RKO (cell line): Measurements from ENCODE around the gene GNAZ.
A peak's percentile ranks its signal among the peaks of the same experiment; 100 is the strongest.
"Not testable (repeated sequence)": the region's sequence is repeated elsewhere in the genome, so short reads cannot be mapped to it uniquely, and the experiment has no call there.

Experiments
- DNase-seq: peaks from one replicate; pipeline ENCODE4 v3.0.0-alpha.2; 2016; ENCODE audit warnings: low spot score

Gene GNAZ

DNA sequence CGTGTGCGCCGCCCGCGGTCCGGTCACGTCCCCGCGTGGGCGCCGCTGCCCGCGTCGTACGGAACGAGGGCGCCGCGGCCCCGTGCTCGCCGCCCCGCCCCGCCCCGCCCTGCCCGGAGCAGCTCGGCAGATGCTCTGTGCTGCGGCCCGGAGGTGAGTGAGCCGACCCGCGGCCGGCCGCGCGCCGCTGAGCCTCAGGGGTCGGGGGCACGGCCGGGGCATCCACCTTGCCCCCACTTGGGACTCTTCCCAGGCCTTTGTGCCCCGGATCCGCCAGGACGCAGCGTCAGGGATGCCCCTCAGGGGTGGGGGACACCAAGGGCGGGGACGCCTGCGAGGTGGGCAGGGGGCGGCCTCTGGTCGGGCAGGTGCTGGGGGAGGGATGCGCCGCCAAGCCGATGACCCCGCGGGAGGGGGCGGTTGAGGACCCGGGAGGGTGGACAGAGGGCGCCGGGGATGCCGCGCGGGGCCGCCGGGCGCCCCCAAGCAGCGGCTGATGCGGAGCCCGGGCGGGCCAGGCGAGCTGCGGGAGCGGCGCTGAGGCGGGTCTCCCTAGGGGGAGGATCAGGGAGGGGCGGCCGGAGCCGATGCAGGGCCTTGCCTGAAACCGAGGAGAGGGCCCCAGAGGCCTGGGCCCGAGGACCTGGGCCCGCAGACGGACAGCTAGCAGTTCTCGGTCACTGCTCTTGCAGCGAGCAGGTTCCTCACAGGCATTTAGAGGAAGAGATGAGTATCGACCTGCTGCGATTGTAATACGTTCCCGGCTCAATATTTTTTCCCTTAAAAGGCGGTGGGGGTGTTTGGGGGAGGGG is at the start of gene GNAZ:
Gene GNAZ, plus strand, starts transcription at position 102 of the 812 bp plus-strand sequence. CDS start 25,177 bp downstream, outside the sequence.
- DNase-seq = peak; percentile 49

DNA sequence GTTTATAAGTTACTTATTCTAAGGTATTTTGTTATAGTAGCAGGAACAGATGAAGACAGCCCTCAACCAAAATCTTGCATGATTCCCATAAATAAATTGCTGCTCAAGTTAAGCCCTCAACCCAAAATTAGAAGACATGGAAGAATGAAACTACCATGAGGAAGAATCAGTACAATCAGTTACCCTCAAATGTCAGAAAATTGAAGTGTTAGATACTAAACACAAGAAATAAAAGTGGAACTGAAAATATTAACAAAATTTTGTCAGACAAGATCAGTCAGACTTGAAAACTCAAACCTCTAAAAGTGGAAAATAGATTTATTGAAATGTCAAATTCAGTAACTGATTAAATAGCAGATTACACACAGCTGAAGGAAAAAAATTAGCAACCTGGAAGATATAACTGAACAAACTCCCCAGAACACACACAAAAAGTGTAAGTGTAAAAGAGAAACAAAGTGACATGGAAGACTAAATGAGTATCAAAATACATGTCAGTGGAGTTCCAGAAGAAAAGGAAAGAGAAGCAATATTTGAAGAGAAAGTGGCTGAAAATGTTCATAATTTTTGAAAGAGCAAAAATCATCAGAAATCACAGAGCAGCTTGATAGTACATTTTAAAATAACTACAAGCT is 49.5 kb upstream of the GNAZ start:
- no peak for DNase-seq

DNA sequence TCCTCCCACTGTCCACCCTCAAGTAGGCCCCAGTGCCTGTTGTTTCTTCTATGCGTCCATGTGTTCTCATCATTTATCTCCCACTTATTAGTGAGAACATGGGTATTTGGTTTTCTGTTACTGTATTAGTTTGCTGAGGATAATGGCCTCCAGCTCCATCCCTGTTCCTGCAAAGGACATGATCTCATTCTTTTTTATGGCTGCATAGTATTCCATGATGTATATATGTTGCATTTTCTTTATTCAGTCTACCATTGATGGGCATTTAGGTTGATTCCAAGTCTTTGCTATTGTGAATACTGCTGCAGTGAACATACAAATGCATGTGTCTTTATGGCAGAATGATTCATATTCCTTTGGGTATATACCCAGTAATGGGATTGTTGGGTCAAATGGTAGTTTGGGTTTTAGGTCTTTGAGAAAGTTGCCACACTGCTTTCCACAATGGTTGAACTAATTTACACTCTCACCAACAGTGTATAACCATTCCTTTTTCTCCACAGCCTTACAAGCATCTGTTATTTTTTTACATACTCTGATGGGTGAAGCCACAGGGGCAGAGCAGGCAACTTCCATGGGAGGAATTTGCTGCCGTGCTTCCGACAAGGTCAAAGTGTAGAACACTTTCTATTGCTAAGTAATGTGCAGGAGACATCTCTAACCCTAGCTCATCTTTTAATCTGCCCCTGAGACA is 48.5 kb upstream of the GNAZ start:
- DNase-seq = not testable (repeated sequence)

DNA sequence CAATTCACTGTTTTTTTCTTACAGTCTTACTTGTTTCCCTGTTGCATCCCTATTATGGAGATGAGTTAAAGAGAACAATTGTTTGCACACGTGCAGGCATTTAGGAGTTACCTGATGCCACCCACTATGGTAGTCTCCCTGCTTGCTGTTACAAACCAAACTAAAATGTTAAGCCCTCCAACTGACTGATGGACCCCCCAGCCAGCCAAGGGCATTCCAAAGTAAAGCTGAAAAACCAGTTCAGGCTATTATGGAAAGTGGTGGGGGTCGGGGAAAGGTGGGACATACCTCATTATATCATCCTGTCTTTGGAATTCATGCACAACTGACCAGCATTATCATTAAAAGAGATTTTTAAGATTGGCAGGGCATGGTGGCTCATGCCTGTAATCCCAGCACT is 47.0 kb upstream of the GNAZ start:
- no peak for DNase-seq

DNA sequence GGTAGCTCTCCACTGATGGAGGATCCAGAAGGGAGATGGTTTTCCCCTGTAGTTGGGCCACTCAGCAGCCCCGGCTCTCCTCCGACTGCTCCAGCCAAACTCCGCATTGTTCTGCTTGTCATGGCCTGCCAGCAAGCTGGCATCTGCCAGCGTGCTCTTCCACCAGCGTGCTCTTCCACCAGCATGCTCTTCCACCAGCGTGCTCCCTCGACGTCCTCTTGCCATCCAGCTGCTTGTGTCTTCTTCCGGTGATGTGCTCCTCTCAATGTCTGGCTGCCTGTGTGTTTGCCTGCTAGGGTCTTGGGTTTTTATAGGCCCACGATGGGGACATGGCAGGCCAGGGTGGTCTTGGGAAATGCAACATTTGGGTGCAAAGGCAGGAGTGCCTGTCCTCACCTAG is 43.5 kb upstream of the GNAZ start:
- no peak for DNase-seq

DNA sequence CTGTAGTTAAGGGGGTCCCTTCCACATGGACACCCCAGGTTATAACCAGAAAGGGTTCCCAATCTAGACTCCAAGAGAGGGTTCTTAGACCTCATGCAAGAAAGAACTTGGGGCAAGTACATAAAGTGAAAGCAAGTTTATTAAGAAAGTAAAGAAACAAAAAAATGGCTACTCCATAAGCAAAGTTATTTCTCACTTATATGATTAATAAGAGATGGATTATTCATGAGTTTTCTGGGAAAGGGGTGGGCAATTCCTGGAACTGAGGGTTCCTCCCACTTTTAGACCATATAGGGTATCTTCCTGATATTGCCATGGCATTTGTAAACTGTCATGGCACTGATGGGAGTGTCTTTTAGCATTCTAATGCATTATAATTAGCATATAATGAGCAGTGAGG is 42.5 kb upstream of the GNAZ start:
- not testable (repeated sequence) for DNase-seq

DNA sequence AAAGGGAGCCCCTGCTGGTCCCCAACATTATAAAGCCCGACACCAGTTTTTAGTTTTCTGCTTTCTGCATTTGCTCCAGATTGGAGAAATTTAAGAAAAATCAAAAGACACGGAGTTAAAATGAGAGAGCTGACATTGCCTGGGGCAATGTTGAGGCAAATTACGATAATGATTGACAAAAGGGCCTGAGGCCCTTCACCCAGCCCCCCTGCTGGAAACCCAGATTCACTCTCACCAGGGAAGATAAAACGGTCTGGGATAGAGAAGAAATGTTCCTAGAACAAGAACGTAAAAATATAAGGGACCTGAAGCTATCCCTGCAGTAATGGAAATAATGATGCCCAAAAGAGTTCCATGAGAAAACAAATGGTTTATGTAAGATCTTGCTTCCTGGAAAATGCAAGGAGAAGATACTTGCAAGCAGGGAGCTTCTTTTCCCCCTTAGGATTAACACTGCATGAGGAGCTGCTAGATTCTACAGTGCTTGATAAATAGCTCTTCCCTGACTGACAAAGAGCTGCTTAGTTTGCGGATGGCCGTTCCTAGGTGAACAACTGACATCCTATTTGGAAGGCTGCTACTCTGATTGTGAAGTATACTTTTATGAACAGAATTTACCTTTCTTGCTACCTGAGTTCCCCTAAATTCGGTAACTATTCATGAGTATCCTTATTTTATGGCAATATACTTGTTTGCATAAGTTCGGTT is 40.6 kb upstream of the GNAZ start:
- DNase-seq = no peak

DNA sequence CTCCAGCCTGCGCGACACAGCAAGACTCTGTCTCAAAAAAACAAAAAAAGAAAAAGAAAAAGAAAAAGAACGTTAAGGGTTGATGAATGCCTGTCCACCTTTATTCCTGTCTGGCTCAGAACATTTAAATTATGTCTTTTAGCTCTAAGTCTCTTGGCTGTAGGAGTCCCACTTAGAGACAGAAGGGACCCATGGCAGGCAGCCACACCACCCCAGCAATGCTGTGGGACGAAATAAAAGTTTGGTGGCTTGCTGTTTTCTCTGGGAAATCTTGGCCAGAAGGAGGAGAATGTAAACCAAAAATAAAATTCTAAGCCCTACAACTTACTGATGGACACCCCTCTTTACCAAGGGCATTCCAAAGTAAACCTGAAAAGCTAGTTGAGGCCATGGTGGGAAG is 38.9 kb upstream of the GNAZ start:
- DNase-seq = no peak

DNA sequence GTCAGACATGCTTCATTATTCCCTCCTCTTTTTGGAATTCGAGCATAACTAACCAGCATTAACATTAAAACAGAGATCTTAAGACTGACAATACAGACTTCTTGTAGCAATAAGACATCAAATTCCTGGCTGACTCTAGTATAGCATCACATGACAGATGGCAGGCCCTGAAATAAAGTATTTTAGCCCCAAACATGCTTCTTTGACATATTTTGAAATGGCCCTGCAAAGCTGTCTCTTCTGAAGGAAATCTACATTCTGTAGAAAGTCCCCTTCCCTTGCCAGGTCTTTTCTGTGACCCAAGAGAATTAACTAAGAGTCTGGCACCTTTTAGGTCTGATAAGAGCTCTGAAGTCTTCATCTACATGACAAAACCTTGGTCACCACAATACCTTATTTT is 38.5 kb upstream of the GNAZ start:
- no peak for DNase-seq

DNA sequence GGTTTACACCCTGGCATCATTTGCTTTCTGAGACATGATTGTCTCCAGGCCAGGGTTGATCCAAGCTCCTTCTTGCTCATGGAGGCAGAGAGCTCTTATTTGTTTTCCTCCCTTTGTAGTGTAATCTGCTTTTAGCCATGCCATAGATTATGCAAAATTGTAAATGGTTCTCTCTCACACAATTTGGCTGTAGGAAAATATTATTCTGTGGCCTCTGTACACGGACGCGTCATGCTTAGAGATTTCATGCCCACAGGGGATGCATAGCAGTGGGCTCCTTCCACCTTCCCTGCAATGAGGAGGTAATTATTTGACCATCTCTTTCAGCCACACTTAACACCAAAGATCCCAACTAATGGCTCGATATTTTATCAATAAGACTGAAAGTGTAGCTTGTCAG is 37.7 kb upstream of the GNAZ start:
- DNase-seq = no peak

DNA sequence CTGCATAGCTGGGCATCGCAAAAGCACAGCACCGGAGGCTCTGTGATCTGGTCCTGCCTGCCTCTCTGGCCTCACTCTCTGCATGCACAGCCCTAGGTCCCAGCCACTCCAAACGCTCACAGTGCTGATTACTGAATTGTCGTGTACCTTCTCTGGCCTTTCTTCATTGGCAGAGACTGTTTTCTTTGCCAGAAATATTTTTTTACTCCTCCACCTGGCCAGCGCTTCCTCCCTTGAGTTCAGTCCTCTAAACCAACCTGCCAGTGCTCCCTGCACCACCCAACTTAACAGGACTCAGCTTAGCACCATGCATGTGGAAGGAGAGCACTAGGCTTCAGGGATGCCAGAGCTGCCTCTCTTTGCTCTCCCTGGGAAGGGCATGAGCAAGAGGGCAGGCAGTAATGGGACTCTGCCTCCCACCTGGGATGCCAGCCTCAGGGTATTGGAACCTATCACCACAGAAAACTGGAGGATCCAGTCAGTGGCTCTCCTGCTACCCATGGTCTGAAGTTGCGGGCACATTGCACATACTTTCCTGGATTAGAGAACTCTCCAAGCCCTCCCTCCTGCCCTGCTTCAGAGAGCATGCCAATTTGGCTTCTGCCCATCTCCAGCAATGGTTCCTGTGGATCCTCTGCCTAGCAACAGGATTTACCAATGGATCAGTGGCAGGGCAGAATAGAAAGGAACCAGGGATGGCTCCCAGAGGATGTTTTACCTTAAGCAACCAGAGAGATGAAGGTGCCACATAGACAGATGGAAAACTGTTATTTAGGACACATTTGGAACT is 37.0 kb upstream of the GNAZ start:
- DNase-seq = no peak

DNA sequence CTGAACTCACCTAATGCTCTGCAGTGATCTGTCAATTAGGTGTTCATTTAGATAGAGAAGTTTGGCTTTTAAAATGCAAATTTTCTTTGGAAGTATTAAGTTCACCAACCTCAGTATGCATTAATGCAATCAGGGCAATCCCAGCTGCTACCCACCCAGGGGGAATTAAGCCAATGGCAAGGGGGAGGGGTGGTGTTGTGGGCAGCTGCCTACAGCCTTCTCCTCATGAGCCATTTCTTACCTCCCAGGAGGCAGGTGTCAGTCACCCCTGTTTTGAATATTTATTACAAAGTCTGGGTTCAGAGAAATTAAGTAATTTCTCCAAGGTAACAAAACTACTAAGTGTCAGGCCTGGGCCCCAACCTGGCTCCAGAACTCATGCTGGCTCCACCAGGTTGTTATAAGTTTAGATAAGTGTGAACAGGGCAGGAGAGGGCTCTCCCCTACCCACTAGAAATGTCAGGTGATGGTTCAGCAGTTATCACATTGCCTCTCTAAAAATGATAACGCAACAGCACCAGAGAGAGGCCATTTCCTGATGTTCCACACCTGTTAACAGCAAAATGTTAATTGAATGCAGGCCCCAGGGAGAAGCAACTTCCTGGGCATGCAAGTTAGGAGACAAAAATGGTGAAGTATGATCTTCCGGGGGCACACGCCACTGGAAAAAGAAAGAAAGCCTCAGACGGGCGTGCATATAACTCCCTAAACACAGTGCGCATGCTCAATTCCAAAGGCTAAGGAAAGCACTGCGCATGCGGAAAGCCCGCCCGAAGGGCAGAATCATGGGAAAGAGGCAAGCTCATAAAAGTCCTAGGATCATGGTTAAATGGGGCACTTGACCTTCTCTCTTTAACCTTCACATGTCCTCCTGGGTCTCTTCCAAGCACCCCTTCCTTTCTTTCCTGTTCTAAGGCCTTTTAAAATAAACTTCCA is 35.4 kb upstream of the GNAZ start:
- DNase-seq = no peak

DNA sequence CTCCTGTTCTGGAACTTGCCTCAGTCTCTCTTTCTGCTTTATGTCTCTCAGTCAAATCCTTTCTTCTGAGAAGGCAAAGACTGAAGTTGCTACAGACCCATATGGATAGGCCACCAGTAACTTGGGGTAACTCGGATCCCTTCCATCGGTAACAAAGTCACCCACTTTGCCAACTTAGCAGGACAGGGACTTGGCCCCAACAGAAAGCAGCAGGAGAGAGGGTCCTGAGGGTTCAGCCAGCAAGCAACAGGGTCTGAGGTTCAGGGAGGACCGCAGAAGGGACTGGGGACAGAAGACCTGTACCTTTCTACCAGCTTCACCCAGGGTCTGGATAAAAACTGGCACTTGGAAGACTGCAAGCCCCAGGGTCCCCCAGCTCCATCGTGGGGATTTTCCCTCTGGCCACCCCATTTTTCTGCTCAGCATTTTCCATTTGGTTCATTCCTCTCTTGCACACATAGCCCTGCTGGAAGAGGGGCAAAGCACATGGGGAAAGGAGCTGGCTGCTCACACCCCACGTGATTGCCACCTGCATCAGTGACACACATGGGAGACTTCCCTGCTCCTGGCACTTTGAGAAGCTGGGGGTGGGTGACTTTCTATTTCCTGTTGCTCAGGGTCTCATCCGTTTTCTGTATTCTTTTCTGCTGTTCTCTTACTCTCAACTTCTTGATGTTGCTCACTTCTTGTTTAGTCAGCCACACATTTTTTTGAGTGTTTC is 34.6 kb upstream of the GNAZ start:
- peak; percentile 12 for DNase-seq

DNA sequence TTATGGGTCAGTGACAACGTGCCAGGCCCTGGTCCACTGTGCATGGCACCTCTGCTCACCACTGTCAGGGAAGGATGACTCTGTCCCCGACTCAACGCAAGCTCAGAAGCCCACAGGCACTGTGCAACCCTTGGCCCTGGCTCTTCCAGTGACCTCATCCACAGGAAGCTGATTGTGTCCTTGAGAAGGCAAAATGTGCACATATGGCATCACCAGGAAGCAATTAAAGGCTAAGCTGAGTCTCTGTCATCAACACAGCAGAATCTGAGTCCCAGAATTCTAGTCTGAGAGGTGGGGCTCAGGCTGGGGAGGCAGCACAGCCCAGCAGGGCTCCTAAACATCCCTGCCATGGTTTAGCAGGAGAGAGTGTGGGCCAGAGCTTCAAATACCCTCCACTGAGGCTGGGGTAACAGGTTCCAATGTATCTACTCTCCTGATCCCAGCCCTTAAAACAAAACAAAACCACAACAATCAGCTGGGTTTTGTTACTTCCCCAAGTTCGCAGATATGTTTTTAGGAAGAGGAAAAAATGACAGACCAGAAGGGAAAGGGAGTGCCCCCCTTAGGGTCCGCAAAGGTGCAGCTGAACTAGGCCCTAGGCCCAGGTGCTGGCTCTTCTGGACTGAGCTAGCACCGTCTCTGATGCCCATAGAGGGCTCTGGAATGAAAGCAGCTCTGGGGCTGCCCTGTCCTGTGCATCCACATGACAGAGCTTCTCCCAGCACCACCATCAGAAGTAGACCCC is 33.5 kb upstream of the GNAZ start:
- peak; percentile 74 for DNase-seq

DNA sequence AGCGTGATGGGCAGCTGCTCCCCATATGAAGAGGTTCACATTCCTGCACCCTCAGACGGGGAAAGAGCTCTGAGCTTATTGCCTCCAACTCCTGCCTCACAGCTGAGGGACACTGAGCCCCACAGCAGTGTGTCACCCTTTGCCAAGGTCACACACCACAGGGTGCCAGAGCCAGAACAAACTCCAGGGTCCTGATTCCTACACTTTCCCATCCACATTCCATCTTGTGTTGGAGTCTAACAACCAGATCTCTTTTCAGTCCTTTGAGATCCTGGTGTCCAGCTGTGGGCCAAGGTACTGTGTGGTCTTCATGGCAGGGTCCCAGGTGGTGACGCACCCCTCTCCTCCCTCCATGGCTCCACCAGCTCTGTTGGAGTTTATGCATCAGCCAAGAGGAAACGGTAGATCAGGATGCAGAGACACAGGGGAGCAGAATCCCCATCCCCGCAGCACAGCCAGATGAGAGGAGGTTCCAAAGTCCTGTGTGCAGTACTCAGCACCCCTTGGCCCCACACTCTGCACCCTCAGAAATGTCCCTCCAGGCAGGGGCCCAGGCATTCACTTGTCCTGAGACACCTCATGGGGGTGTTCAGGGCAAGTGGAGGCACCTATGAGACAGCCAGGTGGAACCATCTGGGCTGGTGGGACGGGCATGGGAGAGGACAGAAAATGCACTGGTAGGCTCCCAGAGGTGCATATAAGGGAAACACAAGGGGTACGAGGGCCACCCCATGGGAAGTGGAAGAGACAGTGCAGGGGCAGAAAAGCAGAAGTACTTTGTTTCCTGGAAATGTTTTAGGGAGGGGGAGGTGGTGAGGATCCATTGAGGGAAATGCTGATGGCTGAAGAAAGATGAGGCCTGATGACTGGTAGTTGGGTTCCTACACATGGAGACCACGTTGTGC is 32.6 kb upstream of the GNAZ start:
- DNase-seq = no peak

DNA sequence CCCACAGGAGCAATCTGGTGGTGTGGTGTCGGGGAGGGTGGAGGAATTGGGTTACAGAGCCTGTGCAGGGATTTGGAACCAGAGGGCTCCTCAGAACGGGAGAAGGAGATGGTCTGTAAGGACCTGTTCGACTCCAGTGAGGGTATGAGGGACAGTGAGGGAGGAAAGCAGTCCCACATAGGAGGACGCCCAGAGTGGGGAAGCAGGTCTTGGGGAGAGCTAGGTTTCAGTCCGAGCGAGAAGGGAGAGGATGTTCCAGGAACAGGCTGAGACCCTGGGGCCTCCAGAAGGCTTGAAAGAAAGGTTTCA is 32.0 kb upstream of the GNAZ start:
- no peak for DNase-seq

DNA sequence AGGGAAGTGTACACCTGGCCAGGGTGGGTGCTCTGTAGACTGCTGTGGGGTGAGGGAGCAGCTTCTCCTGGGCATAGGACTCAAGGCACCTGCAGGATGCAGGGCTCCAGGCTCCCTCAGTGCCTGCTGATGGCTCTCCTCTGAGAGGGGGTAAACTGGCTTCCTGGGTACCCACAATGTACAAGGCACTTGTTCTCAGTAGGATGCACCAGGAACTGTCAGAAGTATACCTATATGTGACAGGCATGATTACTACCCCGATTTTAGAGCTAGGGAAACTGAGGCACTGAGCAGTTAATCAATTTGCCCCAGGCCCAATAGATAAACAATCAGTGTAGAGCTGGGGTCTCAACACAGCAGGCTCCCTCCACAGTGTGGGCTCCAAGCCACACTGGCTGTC is 31.4 kb upstream of the GNAZ start:
- DNase-seq = no peak

DNA sequence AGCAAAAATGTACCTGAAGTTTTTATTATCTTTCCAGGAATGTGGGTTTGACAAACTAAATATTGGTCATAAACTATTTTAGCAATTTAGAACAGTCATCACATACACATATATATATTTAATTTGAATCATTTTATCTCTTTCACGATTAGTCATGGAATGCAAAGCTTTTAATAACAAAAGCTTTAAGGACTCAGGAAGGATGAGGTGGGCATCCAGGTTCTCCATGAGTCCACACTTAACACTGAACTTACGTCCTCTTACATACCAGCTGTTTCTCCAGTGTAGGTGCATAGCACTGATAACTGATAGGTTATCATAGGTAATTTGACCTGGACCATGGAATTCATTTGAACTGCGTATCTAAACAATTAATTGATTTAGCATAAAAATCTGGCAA is 28.1 kb upstream of the GNAZ start:
- no peak for DNase-seq
